Endothelial cell of umbilical vein (primary cell): Measurements from ENCODE around the gene PACS1. TPM values are rescaled to one million over a fixed set of nuclear protein-coding genes. Genes with fewer than 3 reads are reported as not detected.

Source experiments
- BruUV-seq: library from RNA; stranded (reverse); fragments of 400-500 nt; replicated peaks from 2 replicates; lab custom pipeline; 2021; lab: Mats Ljungman, UMichigan
- CTCF ChIA-PET: fragments of 300-600, 350-600 bp; sonication (Branson Sonifier 250); formaldehyde crosslinking; loops from one replicate; lab custom pipeline; 2021; ENCODE audit warnings: antibody characterized with exemption, inconsistent platforms; lab: Charles Lee
- POLR2A ChIA-PET: fragments of 300-600, 350-600 bp; sonication (Branson Sonifier 250); formaldehyde crosslinking; loops from one replicate; lab custom pipeline; 2021; ENCODE audit warnings: antibody characterized with exemption, inconsistent platforms; lab: Charles Lee
- DNase-seq: peaks from one replicate; pipeline ENCODE4 v3.0.0-alpha.2; 2011; ENCODE audit warnings: low read depth, low spot score
- FAIRE-seq: peaks from 2 replicates; lab custom pipeline; 2011; peaks lifted over from hg19 to GRCh38; lab: Jason Lieb, UNC
- H2AFZ ChIP-seq: 2 replicates; pipeline ENCODE4 v1.6.0; 2012; ENCODE audit warnings: low read depth, low read length, control low read depth, inconsistent platforms
- H3K27ac ChIP-seq: 2 replicates; pipeline ENCODE4 v1.5.1; 2011; ENCODE audit warnings: low read depth, mild to moderate bottlenecking, control low read depth, low read length, moderate library complexity; ENCODE audit not compliant: insufficient read depth
- H3K27me3 ChIP-seq, 2 experiments: 2 replicates each; pipeline versions ENCODE4 v1.6.0 to v1.6.1; 2011; ENCODE audit warnings: low read length in 2 of 2, mixed read lengths in 1 of 2; ENCODE audit not compliant: control insufficient read depth in 2 of 2, insufficient read depth in 2 of 2
- H3K36me3 ChIP-seq, 2 experiments: 2 replicates in 1 of 2; 3 replicates in 1 of 2; pipeline ENCODE4 v1.5.1; 2011; ENCODE audit warnings: low read length in 2 of 2, mild to moderate bottlenecking in 1 of 2, moderate library complexity in 1 of 2; ENCODE audit not compliant: control insufficient read depth in 2 of 2, insufficient read depth in 2 of 2; ENCODE audit errors: extremely low read depth in 1 of 2
- H3K4me1 ChIP-seq: 3 replicates; pipeline ENCODE4 v1.5.1; 2011; ENCODE audit warnings: mild to moderate bottlenecking, low read length; ENCODE audit not compliant: control insufficient read depth, insufficient read depth; ENCODE audit errors: extremely low read depth
- H3K4me2 ChIP-seq: 2 replicates; pipeline ENCODE4 v1.6.1; 2011; ENCODE audit warnings: low read length, control low read depth, mixed read lengths; ENCODE audit not compliant: insufficient read depth
- H3K4me3 ChIP-seq, 3 experiments: fragments of 200-600 bp in 1 of 3; sonication (generic), shearing (Covaris generic) in 1 of 3; replicated peaks in 1 of 3; 2 replicates each; pipeline ENCODE4 v1.5.1; 2011 to 2016; ENCODE audit warnings: control low read depth in 3 of 3, low read length in 3 of 3, mild to moderate bottlenecking in 2 of 3, inconsistent platforms in 1 of 3, low read depth in 1 of 3, moderate library complexity in 1 of 3; ENCODE audit not compliant: insufficient read depth in 1 of 3
- H3K79me2 ChIP-seq: 2 replicates; pipeline ENCODE4 v1.6.0; 2012; ENCODE audit warnings: low read length, inconsistent platforms; ENCODE audit not compliant: control insufficient read depth, insufficient read depth
- H3K9ac ChIP-seq: replicated peaks from 2 replicates; pipeline ENCODE3; 2011; ENCODE audit warnings: low read length, control low read depth; ENCODE audit not compliant: insufficient read depth; ENCODE audit errors: extremely low read depth
- H3K9me1 ChIP-seq: replicated peaks from 3 replicates; pipeline ENCODE4 v1.6.0; 2011; ENCODE audit warnings: mild to moderate bottlenecking, low read length; ENCODE audit not compliant: control insufficient read depth, insufficient read depth; ENCODE audit errors: extremely low read depth
- H3K9me3 ChIP-seq: replicated peaks from 2 replicates; pipeline ENCODE4 v1.5.1; 2012; ENCODE audit warnings: low read length, inconsistent platforms; ENCODE audit not compliant: control insufficient read depth, insufficient read depth
- H4K20me1 ChIP-seq: replicated peaks from 2 replicates; pipeline ENCODE3; 2011; ENCODE audit warnings: mild to moderate bottlenecking, low read length; ENCODE audit not compliant: control insufficient read depth, insufficient read depth; ENCODE audit errors: extremely low read depth
- EZH2 ChIP-seq: IDR thresholded peaks from 2 replicates; pipeline ENCODE4 v1.6.1; 2012; ENCODE audit warnings: borderline replicate concordance, low read depth, mild to moderate bottlenecking, moderate library complexity, low read length, inconsistent platforms; ENCODE audit not compliant: severe bottlenecking
- FOS ChIP-seq: IDR thresholded peaks from 2 replicates; pipeline ENCODE4 v1.6.1; 2011; ENCODE audit warnings: mild to moderate bottlenecking, low read length, moderate library complexity, borderline replicate concordance; ENCODE audit not compliant: insufficient read depth
- GATA2 ChIP-seq: IDR thresholded peaks from 2 replicates; pipeline ENCODE4 v1.7.0; 2011; ENCODE audit warnings: low read depth, mild to moderate bottlenecking, moderate library complexity, mixed read lengths, low read length; ENCODE audit not compliant: insufficient read length, insufficient read depth
- JUN ChIP-seq: IDR thresholded peaks from 2 replicates; pipeline ENCODE4 v1.6.1; 2011; ENCODE audit warnings: borderline replicate concordance, low read depth; ENCODE audit not compliant: insufficient read length, insufficient read depth
- MYC ChIP-seq: IDR thresholded peaks from one replicate; pipeline ENCODE4 v1.6.1; 2011; ENCODE audit warnings: mild to moderate bottlenecking, low read depth, low read length
- POLR2A ChIP-seq: IDR thresholded peaks from 2 replicates; pipeline ENCODE4 v1.6.1; 2012; ENCODE audit warnings: low read depth, mild to moderate bottlenecking, control low read depth, low read length
- POLR2AphosphoS5 ChIP-seq: IDR thresholded peaks from 2 replicates; pipeline ENCODE4 v1.6.1; 2012; ENCODE audit warnings: low read depth, mild to moderate bottlenecking, control low read depth, low read length, moderate library complexity; ENCODE audit not compliant: insufficient read depth
- dilution Hi-C: fragments of 300-500 bp; cut with MboI; formaldehyde crosslinking; loops from one replicate; pipeline ENCODE4 v1.15.0; 2019; ENCODE audit warnings: low sequenced_read_pairs; ENCODE audit not compliant: extremely low pct_ligation_motif_present
- intact Hi-C: fragments of 100-400 bp; cut with micrococcal nuclease; formaldehyde crosslinking; loops from one replicate; pipeline ENCODE4 v1.10.0; 2022
- polyA plus RNA-seq, 4 experiments: library from polyadenylated mRNA; depleted of rRNA in 3 of 4; stranded (reverse) in 3 of 4; unstranded in 1 of 4; fragments of >200 nt; gene quantifications; 2 replicates each; pipeline versions ENCODE4 v1.2.1 to v1.2.3, GENCODE V29; 2011 to 2012; ENCODE audit warnings: missing spikeins in 1 of 4
- total RNA-seq: library from RNA; stranded (reverse); gene quantifications from 2 replicates; pipeline ENCODE4 v1.2.3, GENCODE V29; 2021
- TF ChIP-seq, protein P1 (sequence below), 2 donors: IDR thresholded peaks; 1 replicate in 1 of 2; 2 replicates in 1 of 2; pipeline ENCODE4 v1.5.1; 2011; ENCODE audit warnings: low read length in 2 of 2, mild to moderate bottlenecking in 2 of 2, moderate library complexity in 2 of 2, control low read depth in 1 of 2, inconsistent platforms in 1 of 2, low read depth in 1 of 2; ENCODE audit not compliant: insufficient read depth in 1 of 2; ENCODE audit errors: extremely low read depth in 1 of 2
- TF ChIP-seq, protein P2 (sequence below): IDR thresholded peaks from 2 replicates; pipeline ENCODE4 v1.6.1; 2011; ENCODE audit not compliant: insufficient read depth, insufficient read length

Gene PACS1
- total and polyA plus RNA-seq, 2 donors (not counting 3 experiments of a cell fraction or from before 2014, with no cell fraction given), result 26.4 to 64.4 TPM

DNA sequence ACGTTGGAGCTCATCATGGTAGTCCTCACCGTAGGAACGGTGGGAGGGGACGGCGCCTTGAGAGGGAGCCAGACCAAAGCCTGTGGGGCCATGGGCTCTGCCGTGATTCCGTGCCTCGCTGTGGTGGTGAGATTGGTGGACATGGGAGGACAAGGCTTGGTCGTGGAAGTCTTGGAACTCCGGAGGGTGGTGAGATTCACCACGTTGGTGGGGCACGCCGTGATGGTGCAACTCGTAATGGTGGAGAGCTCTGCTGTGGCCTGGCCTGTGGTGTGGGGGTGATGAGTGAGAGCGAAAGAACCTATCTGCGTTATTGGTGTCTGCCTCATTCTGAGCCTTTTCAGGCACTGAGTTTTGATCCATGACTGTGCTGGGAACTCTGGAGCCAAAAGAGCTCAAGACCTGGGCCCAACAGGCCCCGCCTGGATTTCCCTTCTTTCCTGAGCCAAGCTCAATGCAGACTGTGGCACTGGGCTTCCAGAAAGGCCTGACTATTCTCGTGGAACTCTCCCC lies 44.0 kb upstream of the PACS1 start, which contains the start of gene CATSPER1:
Gene CATSPER1, minus strand, starts transcription at position 463 of the 513 bp plus-strand sequence. Its CDS starts 100 bp downstream, at position 363.
- no peak within 1 kb of the TSS for H3K9ac ChIP-seq
- DNase-seq (no peak), FAIRE-seq (no peak)
- no peaks in the 10 kb centered on the region for H3K27me3 ChIP-seq
- H3K4me1 ChIP-seq, result peaks cover 10% of the 10 kb centered on the region
- H3K79me2 ChIP-seq, result no peaks in the 10 kb centered on the region
- H2AFZ ChIP-seq, result no peak within 1 kb of the TSS
- no peak within 1 kb of the TSS for H3K4me3 ChIP-seq
- H3K36me3 ChIP-seq, result no peaks in the 10 kb centered on the region
- CTCF ChIA-PET, result interaction anchor here (1.0 to 1.1 kb wide), 2 partner anchors 10 to 19 kb away, joined by 5 to 7 read pairs; no protein-coding TSS in a partner anchor
- H3K9me1 ChIP-seq, result no peaks in the 10 kb centered on the region
- TF ChIP-seq, protein P1, sequence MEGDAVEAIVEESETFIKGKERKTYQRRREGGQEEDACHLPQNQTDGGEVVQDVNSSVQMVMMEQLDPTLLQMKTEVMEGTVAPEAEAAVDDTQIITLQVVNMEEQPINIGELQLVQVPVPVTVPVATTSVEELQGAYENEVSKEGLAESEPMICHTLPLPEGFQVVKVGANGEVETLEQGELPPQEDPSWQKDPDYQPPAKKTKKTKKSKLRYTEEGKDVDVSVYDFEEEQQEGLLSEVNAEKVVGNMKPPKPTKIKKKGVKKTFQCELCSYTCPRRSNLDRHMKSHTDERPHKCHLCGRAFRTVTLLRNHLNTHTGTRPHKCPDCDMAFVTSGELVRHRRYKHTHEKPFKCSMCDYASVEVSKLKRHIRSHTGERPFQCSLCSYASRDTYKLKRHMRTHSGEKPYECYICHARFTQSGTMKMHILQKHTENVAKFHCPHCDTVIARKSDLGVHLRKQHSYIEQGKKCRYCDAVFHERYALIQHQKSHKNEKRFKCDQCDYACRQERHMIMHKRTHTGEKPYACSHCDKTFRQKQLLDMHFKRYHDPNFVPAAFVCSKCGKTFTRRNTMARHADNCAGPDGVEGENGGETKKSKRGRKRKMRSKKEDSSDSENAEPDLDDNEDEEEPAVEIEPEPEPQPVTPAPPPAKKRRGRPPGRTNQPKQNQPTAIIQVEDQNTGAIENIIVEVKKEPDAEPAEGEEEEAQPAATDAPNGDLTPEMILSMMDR (IDR thresholded peaks at IDR 0.05; ENCODE audit: extremely low read depth in 1 of 2, insufficient read depth in 1 of 2, low read depth in 1 of 2, low read length in 2 of 2), result no peak
- TF ChIP-seq MYC (no peak), GATA2 (no peak), EZH2 (no peak), POLR2AphosphoS5 (no peak), FOS (no peak), POLR2A (no peak), JUN (no peak)
- TF ChIP-seq, protein P2, sequence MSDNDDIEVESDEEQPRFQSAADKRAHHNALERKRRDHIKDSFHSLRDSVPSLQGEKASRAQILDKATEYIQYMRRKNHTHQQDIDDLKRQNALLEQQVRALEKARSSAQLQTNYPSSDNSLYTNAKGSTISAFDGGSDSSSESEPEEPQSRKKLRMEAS, result no peak
- no peak within 1 kb of the TSS for H3K27ac ChIP-seq
- POLR2A ChIA-PET, result no interaction called here
- H3K9me3 ChIP-seq, result no peaks in the 10 kb centered on the region
- dilution Hi-C loops (no loop called here), intact Hi-C loops (no loop called here)
- no peaks in the 10 kb centered on the region for H4K20me1 ChIP-seq
- no peak within 1 kb of the TSS for H3K4me2 ChIP-seq
- no TSS peak for BruUV-seq
